Measurements from ENCODE around the gene CORO7. TPM values are rescaled to one million over a fixed set of nuclear protein-coding genes. Genes with fewer than 3 reads are reported as not detected.

CORO7 gene
- total and polyA plus RNA-seq, 2 donors (not counting 1 experiment from before 2014, with no cell fraction given): 117 to 230 TPM

DNA sequence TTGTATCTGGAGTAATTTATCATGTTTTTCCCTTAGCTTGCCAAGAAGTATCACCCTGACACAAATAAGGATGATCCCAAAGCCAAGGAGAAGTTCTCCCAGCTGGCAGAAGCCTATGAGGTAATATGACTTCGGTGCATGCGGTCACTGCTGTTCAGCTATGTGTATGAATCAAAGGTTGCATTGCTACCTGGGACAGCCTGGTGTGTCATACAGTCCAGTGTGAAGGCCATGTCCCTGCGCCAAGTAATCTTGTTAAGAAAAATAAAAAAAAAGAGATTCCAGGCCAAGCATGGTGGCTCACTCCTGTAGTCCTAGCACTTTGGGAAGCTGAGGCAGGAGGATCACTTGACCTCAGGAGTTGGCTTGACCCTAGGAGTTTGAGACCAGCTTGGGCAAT lies 21.0 kb upstream of the CORO7 start:
- intact Hi-C loops (cut with micrococcal nuclease): no loop called here
- ATAC-seq (ENCODE audit: low read depth): no peak
- ChIA-PET CTCF (interaction anchor here (0.6 kb wide), 1 partner anchor 938 kb away, joined by 4 read pairs; no protein-coding TSS in a partner anchor), POLR2A (no interaction called here)
- H4K20me1 ChIP-seq (ENCODE audit: control insufficient read depth, insufficient read depth, low read length, poor library complexity, severe bottlenecking): peaks cover 7% of the 10 kb centered on the region
- no peak overlapping the region for H2AFZ ChIP-seq (ENCODE audit: insufficient read depth, low read depth, low read length, poor library complexity, severe bottlenecking)
- no peak overlapping the region for H3K9ac ChIP-seq (ENCODE audit: low read length)
- H3K4me3 ChIP-seq (ENCODE audit: control extremely low read depth in 1 of 5, extremely low read depth in 1 of 5, insufficient read depth in 1 of 5, low read depth in 2 of 5, low read length in 4 of 5): no peak overlapping the region
- TF ChIP-seq, protein P1, sequence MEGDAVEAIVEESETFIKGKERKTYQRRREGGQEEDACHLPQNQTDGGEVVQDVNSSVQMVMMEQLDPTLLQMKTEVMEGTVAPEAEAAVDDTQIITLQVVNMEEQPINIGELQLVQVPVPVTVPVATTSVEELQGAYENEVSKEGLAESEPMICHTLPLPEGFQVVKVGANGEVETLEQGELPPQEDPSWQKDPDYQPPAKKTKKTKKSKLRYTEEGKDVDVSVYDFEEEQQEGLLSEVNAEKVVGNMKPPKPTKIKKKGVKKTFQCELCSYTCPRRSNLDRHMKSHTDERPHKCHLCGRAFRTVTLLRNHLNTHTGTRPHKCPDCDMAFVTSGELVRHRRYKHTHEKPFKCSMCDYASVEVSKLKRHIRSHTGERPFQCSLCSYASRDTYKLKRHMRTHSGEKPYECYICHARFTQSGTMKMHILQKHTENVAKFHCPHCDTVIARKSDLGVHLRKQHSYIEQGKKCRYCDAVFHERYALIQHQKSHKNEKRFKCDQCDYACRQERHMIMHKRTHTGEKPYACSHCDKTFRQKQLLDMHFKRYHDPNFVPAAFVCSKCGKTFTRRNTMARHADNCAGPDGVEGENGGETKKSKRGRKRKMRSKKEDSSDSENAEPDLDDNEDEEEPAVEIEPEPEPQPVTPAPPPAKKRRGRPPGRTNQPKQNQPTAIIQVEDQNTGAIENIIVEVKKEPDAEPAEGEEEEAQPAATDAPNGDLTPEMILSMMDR (IDR thresholded peaks at IDR 0.05): no peak
- TF ChIP-seq EZH2 (IDR thresholded peaks at IDR 0.05; ENCODE audit: borderline replicate concordance, insufficient read depth, low read depth, low read length, poor library complexity, severe bottlenecking): no peak
- Mint-ChIP-seq H3K4me3 (no peak overlapping the region), H3K27me3 (no peaks in the 10 kb centered on the region), H3K9me3 (ENCODE audit: insufficient read depth) (no peaks in the 10 kb centered on the region), H3K27ac (no peak overlapping the region), H3K4me1 (no peaks in the 10 kb centered on the region)
- H3K36me3 ChIP-seq (replicated peaks in 1 of 2; ENCODE audit: control extremely low read depth in 1 of 2, control insufficient read depth in 1 of 2, extremely low read depth in 1 of 2, insufficient read depth in 2 of 2, low read length in 1 of 2): peaks cover 16 to 76% of the 10 kb centered on the region in 2 experiments
- H3K9me3 ChIP-seq (ENCODE audit: control extremely low read depth in 1 of 3, control insufficient read depth in 2 of 3, insufficient read depth in 1 of 3, low read length in 2 of 3): no peaks in the 10 kb centered on the region
- H3K79me2 ChIP-seq (ENCODE audit: control insufficient read depth, insufficient read depth, low read length): peaks cover 78% of the 10 kb centered on the region
- H3K27ac ChIP-seq (ENCODE audit: low read length in 2 of 2): no peak overlapping the region
- no peak overlapping the region for H3K4me2 ChIP-seq (replicated peaks; ENCODE audit: low read depth, low read length, poor library complexity, severe bottlenecking)
- no peak for DNase-seq
- no peaks in the 10 kb centered on the region for H3K27me3 ChIP-seq (replicated peaks in 1 of 4; ENCODE audit: control extremely low read depth in 1 of 4, control insufficient read depth in 3 of 4, insufficient read depth in 4 of 4, low read length in 3 of 4)
- WGBS (ENCODE audit: insufficient coverage): 95% methylated on average over 3 of the region's 3 CpGs
- H3K4me1 ChIP-seq (ENCODE audit: control insufficient read depth in 2 of 2, insufficient read depth in 2 of 2, low read length in 2 of 2): no peaks in the 10 kb centered on the region

DNA sequence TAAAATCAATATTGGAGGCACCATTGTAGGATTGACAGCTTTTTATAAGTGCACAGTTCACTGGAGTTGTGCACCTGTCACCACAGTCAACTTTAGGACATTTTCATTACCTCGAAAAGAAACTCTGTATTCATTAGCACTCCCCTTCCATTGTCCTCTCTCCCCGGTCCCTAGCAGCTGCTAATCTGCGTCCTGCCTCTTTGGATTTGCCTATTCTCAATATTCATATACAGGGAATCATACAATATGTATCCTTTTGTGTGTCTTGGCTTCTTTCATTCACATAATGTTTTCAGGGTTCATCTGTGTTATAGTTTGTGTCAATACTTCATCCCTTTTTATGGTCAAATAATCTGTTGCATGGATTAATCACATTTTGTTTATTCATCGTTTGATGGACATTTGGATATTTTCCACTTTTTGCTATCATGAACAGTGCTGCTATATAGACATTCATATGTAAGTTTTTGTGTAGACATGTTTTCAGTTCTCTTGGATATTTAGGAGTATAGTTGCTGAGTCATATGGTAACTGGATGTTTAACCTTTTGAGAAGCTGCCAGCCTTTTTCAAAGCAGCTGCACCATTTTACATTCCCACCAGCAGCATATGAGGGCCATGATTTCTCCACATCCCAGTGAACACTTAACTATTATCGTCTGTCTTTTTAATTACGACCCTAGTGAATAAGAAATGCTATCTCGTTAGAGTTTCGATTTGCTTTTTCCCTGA lies 19.1 kb upstream of the CORO7 start:
- no peaks in the 10 kb centered on the region for H3K27me3 ChIP-seq (replicated peaks in 1 of 4; ENCODE audit: control extremely low read depth in 1 of 4, control insufficient read depth in 3 of 4, insufficient read depth in 4 of 4, low read length in 3 of 4)
- Mint-ChIP-seq H3K27me3 (no peaks in the 10 kb centered on the region), H3K27ac (no peak overlapping the region), H3K9me3 (ENCODE audit: insufficient read depth) (no peaks in the 10 kb centered on the region), H3K4me1 (no peaks in the 10 kb centered on the region), H3K4me3 (no peak overlapping the region)
- peaks cover 12 to 63% of the 10 kb centered on the region in 2 experiments for H3K36me3 ChIP-seq (replicated peaks in 1 of 2; ENCODE audit: control extremely low read depth in 1 of 2, control insufficient read depth in 1 of 2, extremely low read depth in 1 of 2, insufficient read depth in 2 of 2, low read length in 1 of 2)
- ChIA-PET CTCF (interaction anchor here (1.3 kb wide), 1 partner anchor 33 kb away, joined by 4 read pairs; no protein-coding TSS in a partner anchor), POLR2A (no interaction called here)
- H3K4me1 ChIP-seq (ENCODE audit: control insufficient read depth in 2 of 2, insufficient read depth in 2 of 2, low read length in 2 of 2): no peaks in the 10 kb centered on the region
- TF ChIP-seq EZH2 (IDR thresholded peaks at IDR 0.05; ENCODE audit: borderline replicate concordance, insufficient read depth, low read depth, low read length, poor library complexity, severe bottlenecking): no peak
- TF ChIP-seq, protein P1 (IDR thresholded peaks at IDR 0.05): no peak
- no peak for DNase-seq
- no peak overlapping the region for H3K9ac ChIP-seq (ENCODE audit: low read length)
- 93% methylated on average over 3 of the region's 8 CpGs for WGBS (ENCODE audit: insufficient coverage)
- H3K4me3 ChIP-seq (ENCODE audit: control extremely low read depth in 1 of 5, extremely low read depth in 1 of 5, insufficient read depth in 1 of 5, low read depth in 2 of 5, low read length in 4 of 5): no peak overlapping the region
- H3K9me3 ChIP-seq (ENCODE audit: control extremely low read depth in 1 of 3, control insufficient read depth in 2 of 3, insufficient read depth in 1 of 3, low read length in 2 of 3): no peaks in the 10 kb centered on the region
- no peak for ATAC-seq (ENCODE audit: low read depth)
- no peaks in the 10 kb centered on the region for H4K20me1 ChIP-seq (ENCODE audit: control insufficient read depth, insufficient read depth, low read length, poor library complexity, severe bottlenecking)
- peaks cover 83% of the 10 kb centered on the region for H3K79me2 ChIP-seq (ENCODE audit: control insufficient read depth, insufficient read depth, low read length)
- H3K27ac ChIP-seq (ENCODE audit: low read length in 2 of 2): no peak overlapping the region
- H2AFZ ChIP-seq (ENCODE audit: insufficient read depth, low read depth, low read length, poor library complexity, severe bottlenecking): no peak overlapping the region
- intact Hi-C loops (cut with micrococcal nuclease): no loop called here
- H3K4me2 ChIP-seq (replicated peaks; ENCODE audit: low read depth, low read length, poor library complexity, severe bottlenecking): no peak overlapping the region
